ENCODE data around the gene BACH2.

DNA sequence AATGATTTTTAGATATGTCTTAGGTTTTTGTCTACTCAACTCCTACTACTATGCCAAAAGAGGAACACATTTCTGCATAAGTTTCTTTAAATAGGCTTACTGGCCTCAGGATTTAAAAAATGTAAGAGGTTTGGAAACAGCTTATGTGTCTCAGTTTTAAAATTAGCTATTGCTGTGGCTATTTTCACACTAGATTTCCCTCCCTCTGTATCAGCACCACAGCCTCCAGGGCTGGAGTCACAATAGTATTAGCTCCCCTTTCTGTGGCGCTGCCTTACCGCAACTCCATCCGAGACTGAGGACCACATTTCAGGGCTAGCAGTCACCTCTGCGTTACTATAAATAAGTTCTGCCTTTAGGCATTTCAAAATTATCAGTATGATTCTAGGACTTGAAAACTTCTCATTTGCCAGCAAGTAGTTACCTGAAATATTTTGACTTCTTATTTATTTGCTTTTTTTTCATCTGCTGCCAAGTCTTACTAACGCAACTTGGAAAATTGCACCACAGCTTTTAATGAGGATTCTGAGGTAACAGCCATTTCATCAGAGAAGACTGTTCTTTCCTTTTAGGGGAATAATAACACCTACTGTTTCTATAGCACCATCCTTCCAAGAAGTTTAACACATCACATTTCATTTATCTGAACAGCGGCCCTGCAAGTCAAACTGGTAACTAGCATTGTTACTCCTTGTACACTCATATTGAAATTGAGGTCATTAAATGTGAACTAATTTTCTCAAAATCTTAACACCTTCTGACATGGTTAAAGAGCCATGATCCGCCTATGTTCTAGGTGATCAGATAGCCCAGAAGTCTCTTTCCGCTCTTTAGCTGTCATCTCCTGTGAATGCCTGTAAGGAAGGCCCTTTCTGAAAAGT, 296.5 kb downstream of the BACH2 start:
- TF ChIP-seq EZH2 (IDR thresholded peaks at IDR 0.05; ENCODE audit: insufficient read depth, poor library complexity, severe bottlenecking) (no peak), EZH2phosphoT487 (IDR thresholded peaks at IDR 0.05; ENCODE audit: insufficient read depth, low read depth) (no peak)

Data from GM23248 (cell line).